Measurements from ENCODE around the gene ZNF529.
"Not testable (repeated sequence)": the region's sequence is repeated elsewhere in the genome, so short reads cannot be mapped to it uniquely, and the experiment has no call there.

The ZNF529 gene

DNA sequence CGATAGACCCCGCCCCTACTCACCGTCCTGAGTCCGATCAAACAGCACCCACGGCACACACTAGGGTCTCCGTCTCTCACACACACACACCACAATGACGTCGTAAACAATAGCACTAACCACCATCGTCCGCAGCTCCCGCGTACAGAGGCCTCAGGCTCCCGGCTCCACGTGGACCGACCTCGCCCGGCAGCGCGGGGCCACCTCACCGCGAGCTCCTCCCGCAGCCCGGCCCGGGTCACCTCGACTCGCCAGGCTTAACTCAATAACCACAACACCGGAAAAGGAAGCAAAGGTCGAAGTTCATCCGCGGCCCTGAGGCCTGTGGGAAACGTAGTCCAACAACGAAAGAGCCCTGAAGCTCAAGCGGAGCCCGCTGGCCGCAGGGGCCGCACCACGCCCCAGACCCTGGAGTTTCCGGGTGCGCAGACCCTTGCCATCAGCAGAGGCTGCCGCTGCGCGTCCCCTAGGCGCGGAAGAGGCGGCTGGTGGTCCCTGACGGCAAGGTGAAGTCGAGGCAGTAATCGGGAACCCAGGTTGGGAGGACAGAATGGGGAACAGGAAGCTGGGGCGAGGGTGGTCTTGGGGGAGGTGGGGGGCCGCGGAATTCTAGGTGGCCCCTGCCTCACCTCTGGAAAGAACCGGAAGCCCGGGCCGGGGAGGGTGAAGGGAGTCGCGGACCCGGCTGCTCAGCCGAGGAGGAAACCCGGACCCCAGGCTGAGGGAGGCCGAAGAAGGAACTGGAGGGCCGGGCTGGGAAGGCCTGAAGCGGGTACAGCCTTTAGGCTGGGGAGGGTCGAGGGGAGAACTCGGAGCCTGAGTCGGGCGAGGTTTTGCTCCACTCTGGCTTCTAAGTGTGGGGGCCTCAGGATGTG is at the start of gene ZNF529:
TSS of gene ZNF529 (minus strand) at position 273 of the 875 bp plus-strand sequence. CDS start 946 bp downstream, outside the sequence.
- peak within 1 kb of the TSS; percentile 54 to 96 (median 89) for H3K27ac ChIP-seq
- peak within 1 kb of the TSS; percentile 52 to 96 (median 73) for H3K4me3 ChIP-seq

- H3K4me3 ChIP-seq, result peak overlapping the region; percentile 49 to 73 (median 58)
- H3K27ac ChIP-seq, result peak overlapping the region in 14 of 21 experiments; percentile 14 to 82 (median 74)
These were observed 32.9 kb upstream of the ZNF529 start for GRCh38 chr19:36605877-36606478.

GRCh38 chr19:36605101-36605876 is 32.2 kb upstream of the ZNF529 start, which contains the start of gene ZNF382:
Gene ZNF382 (plus strand): TSS chr19:36605313. CDS start chr19:36609915, 4,602 bp downstream.
- Histone ChIP-seq H3K4me3 (peak within 1 kb of the TSS; percentile 49 to 73 (median 58)), H3K27ac (peak within 1 kb of the TSS; percentile 14 to 82 (median 73))

GRCh38 chr19:36604656-36605100 is 31.6 kb upstream of the ZNF529 start:
- Histone ChIP-seq H3K4me3 (peak overlapping the region; percentile 49 to 73 (median 58)), H3K27ac (peak overlapping the region in 19 of 21 experiments; percentile 14 to 82 (median 73))

GRCh38 chr19:36602681-36603080 is 29.6 kb upstream of the ZNF529 start:
- H3K27ac ChIP-seq, H3K4me3 ChIP-seq: not testable (repeated sequence)

- H3K27ac ChIP-seq, result no peak overlapping the region
- no peak overlapping the region for H3K4me3 ChIP-seq
These were observed 6.2 kb upstream of the ZNF529 start for GRCh38 chr19:36579255-36579654.

DNA sequence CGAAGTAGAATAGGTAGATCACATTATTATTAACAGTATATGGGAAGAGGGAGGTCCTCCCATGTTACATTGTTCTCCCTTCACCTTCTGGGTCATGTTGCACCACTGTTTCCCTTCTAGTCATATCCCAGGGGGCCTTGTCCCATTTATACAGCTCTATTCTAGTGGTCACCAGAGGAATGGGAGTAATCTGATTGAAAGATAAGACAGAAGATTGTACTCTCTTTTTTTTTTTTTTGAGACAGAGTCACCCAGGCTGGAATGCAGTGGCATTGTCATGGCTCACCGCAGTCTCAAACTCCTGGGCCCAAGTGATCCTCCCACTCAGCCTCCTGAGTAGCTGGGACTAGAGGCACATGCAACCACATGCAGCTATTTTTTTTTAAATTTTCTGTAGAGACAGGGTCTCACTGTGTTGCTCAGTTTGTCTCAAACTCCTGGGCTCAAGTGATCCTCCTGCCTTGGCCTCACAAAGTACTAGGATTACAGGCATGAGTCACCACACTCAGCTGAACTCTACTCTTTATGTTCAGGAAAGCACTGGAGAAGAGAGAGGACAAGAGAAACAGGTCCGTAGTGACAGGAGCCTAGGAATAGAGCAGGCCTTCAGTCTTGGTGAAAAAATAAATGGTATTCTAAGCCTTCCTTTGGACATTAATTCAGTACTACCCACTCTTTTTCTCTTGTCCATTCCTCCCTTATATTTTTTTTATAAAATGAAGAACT is 4.3 kb upstream of the ZNF529 start:
- H3K4me3 ChIP-seq, result no peak overlapping the region
- H3K27ac ChIP-seq, result no peak overlapping the region

GRCh38 chr19:36574741-36575140 is 1.6 kb upstream of the ZNF529 start:
- peak overlapping the region in 1 of 21 experiments; percentile 96 for H3K27ac ChIP-seq
- H3K4me3 ChIP-seq, result peak overlapping the region in 2 of 7 experiments; percentile 68 to 71

GRCh38 chr19:36573895-36574720 is 1.0 kb upstream of the ZNF529 start:
- peak overlapping the region in 20 of 21 experiments; percentile 76 to 96 (median 90) for H3K27ac ChIP-seq

GRCh38 chr19:36572593-36573019 is 486 bp downstream of the ZNF529 start:
- Histone ChIP-seq H3K27ac (peak overlapping the region in 20 of 21 experiments; percentile 54 to 96 (median 90)), H3K4me3 (peak overlapping the region; percentile 52 to 96 (median 73))

More at GRCh38 chr19:36573895-36574720, 1.0 kb upstream of the ZNF529 start:
- H3K4me3 ChIP-seq, result peak overlapping the region; percentile 52 to 96 (median 73)

- H3K27ac ChIP-seq, result no peak overlapping the region
- H3K4me3 ChIP-seq, result no peak overlapping the region
These were observed 8.7 kb downstream of the ZNF529 start for GRCh38 chr19:36564391-36564790.

GRCh38 chr19:36547001-36547732 is 25.9 kb downstream of the ZNF529 start:
- Histone ChIP-seq H3K4me3 (no peak overlapping the region), H3K27ac (no peak overlapping the region)

- peak overlapping the region in 20 of 21 experiments; percentile 76 to 93 (median 88) for H3K27ac ChIP-seq
- H3K4me3 ChIP-seq, result peak overlapping the region; percentile 35 to 80 (median 65)
These were observed 44.1 kb downstream of the ZNF529 start for GRCh38 chr19:36528921-36529518.

GRCh38 chr19:36528194-36528920 is 44.7 kb downstream of the ZNF529 start, which contains the start of gene ZNF260:
Gene ZNF260 (minus strand): TSS chr19:36528271. CDS start chr19:36515238, 13,033 bp downstream.
- Histone ChIP-seq H3K27ac (peak within 1 kb of the TSS; percentile 48 to 93 (median 88)), H3K4me3 (peak within 1 kb of the TSS; percentile 35 to 80 (median 65))

GRCh38 chr19:36527873-36528193 is 45.3 kb downstream of the ZNF529 start:
- peak overlapping the region in 20 of 21 experiments; percentile 76 to 93 (median 88) for H3K27ac ChIP-seq
- H3K4me3 ChIP-seq, result peak overlapping the region; percentile 35 to 80 (median 65)

GRCh38 chr19:36527341-36527740 is 45.8 kb downstream of the ZNF529 start:
- peak overlapping the region; percentile 35 to 80 (median 65) for H3K4me3 ChIP-seq
- H3K27ac ChIP-seq, result peak overlapping the region in 16 of 21 experiments; percentile 76 to 93 (median 88)
